ENCODE measurements around the gene RFLNA. TPM values are rescaled to one million over a fixed set of nuclear protein-coding genes. Genes with fewer than 3 reads are reported as not detected.

Gene RFLNA
- total and polyA plus RNA-seq, 8 donors = 18.2 to 294 (median 75.8) TPM

- 90 to 97% (median 96%) methylated on average over 29 to 40 of the region's 40 CpGs for WGBS, 5 donors
- TF ChIP-seq EP300 (IDR thresholded peaks at IDR 0.05) = no peak
- no peak for TF ChIP-seq CTCF (IDR thresholded peaks at IDR 0.05)
- TF ChIP-seq POLR2A (IDR thresholded peaks at IDR 0.05) = no peak
- TF ChIP-seq POLR2AphosphoS5 (IDR thresholded peaks at IDR 0.05) = no peak
- no peak for DNase-seq
- Histone ChIP-seq H3K9me3 (no peaks in the 10 kb centered on the region), H3K27ac (no peak overlapping the region), H3K4me1 (no peaks in the 10 kb centered on the region), H3K36me3 (peaks cover 78 to 99% (median 95%) of the 10 kb centered on the region in 4 donors), H3K4me3 (no peak overlapping the region), H3K27me3 (no peaks in the 10 kb centered on the region)
- intact Hi-C loops (cut with DNase I; ENCODE audit: low total_unique reads) = no loop called here
Observed at GRCh38 chr12:124336742-124337520, 42.0 kb downstream of the RFLNA start.

GRCh38 chr12:124337622-124338021 is 42.7 kb downstream of the RFLNA start:
- 76 to 87% (median 85%) methylated on average over 14 of the region's 14 CpGs for WGBS, 5 donors
- H3K4me3 ChIP-seq = no peak overlapping the region
- DNase-seq = no peak
- H3K36me3 ChIP-seq = peaks cover 78 to 99% (median 95%) of the 10 kb centered on the region in 4 donors
- no peaks in the 10 kb centered on the region for H3K4me1 ChIP-seq
- H3K9me3 ChIP-seq = no peaks in the 10 kb centered on the region
- TF ChIP-seq POLR2A (IDR thresholded peaks at IDR 0.05) = no peak
- TF ChIP-seq CTCF (IDR thresholded peaks at IDR 0.05) = no peak
- TF ChIP-seq EP300 (IDR thresholded peaks at IDR 0.05) = no peak
- no peak for TF ChIP-seq POLR2AphosphoS5 (IDR thresholded peaks at IDR 0.05)
- intact Hi-C loops (cut with DNase I; ENCODE audit: low total_unique reads) = no loop called here
- H3K27me3 ChIP-seq = no peaks in the 10 kb centered on the region
- H3K27ac ChIP-seq = no peak overlapping the region

- no peak for DNase-seq
- TF ChIP-seq POLR2A (IDR thresholded peaks at IDR 0.05) = no peak
- TF ChIP-seq EP300 (IDR thresholded peaks at IDR 0.05) = no peak
- TF ChIP-seq CTCF (IDR thresholded peaks at IDR 0.05) = no peak
- TF ChIP-seq POLR2AphosphoS5 (IDR thresholded peaks at IDR 0.05) = no peak
- Histone ChIP-seq H3K4me1 (no peaks in the 10 kb centered on the region), H3K4me3 (no peak overlapping the region), H3K9me3 (no peaks in the 10 kb centered on the region), H3K36me3 (peaks cover 80 to 99% (median 95%) of the 10 kb centered on the region in 4 donors), H3K27me3 (no peaks in the 10 kb centered on the region), H3K27ac (no peak overlapping the region)
- intact Hi-C loops (cut with DNase I; ENCODE audit: low total_unique reads) = no loop called here
- WGBS, 5 donors = 81 to 93% (median 89%) methylated on average over 6 of the region's 6 CpGs
Observed at GRCh38 chr12:124338448-124338847, 43.6 kb downstream of the RFLNA start.

- no peak for TF ChIP-seq CTCF (IDR thresholded peaks at IDR 0.05)
- TF ChIP-seq EP300 (IDR thresholded peaks at IDR 0.05) = no peak
- TF ChIP-seq POLR2A (IDR thresholded peaks at IDR 0.05) = no peak
- no peak for TF ChIP-seq POLR2AphosphoS5 (IDR thresholded peaks at IDR 0.05)
- no peaks in the 10 kb centered on the region for H3K27me3 ChIP-seq
- H3K36me3 ChIP-seq = peaks cover 80 to 99% (median 95%) of the 10 kb centered on the region in 4 donors
- 89 to 97% (median 95%) methylated on average over 3 of the region's 3 CpGs for WGBS, 5 donors
- H3K4me3 ChIP-seq = no peak overlapping the region
- no peaks in the 10 kb centered on the region for H3K9me3 ChIP-seq
- intact Hi-C loops (cut with DNase I; ENCODE audit: low total_unique reads) = no loop called here
- no peaks in the 10 kb centered on the region for H3K4me1 ChIP-seq
- DNase-seq = no peak
- no peak overlapping the region for H3K27ac ChIP-seq
Observed at GRCh38 chr12:124338876-124339603, 44.1 kb downstream of the RFLNA start.
